Activated naive CD8-positive, alpha-beta T cell (primary cell): Measurements from ENCODE around the gene PEAK3.

Experiments used
- H3K27ac Mint-ChIP-seq: one replicate; pipeline ENCODE4 v1.8.0; 2021; ENCODE audit warnings: mixed read lengths
- H3K27me3 Mint-ChIP-seq: one replicate; pipeline ENCODE4 v1.8.0; 2021; ENCODE audit warnings: mixed read lengths
- H3K36me3 Mint-ChIP-seq: one replicate; pipeline ENCODE4 v1.8.0; 2021; ENCODE audit warnings: mixed read lengths
- H3K4me1 Mint-ChIP-seq: one replicate; pipeline ENCODE4 v1.8.0; 2021; ENCODE audit warnings: low read depth, mixed read lengths
- H3K4me3 Mint-ChIP-seq: one replicate; pipeline ENCODE4 v1.8.0; 2021; ENCODE audit warnings: mild to moderate bottlenecking, mixed read lengths
- H3K9me3 Mint-ChIP-seq: one replicate; pipeline ENCODE4 v1.8.0; 2021; ENCODE audit warnings: low read depth, mixed read lengths

Gene PEAK3

GRCh38 chr19:2282062-2282861 is at the start of gene PEAK3:
Gene PEAK3, minus strand, starts transcription at chr19:2282175. Its CDS starts 1,244 bp downstream, at chr19:2280931.
- Mint-ChIP-seq H3K9me3 (no peaks in the 10 kb centered on the region), H3K36me3 (no peaks in the 10 kb centered on the region), H3K27ac (peak within 1 kb of the TSS; percentile 6), H3K4me1 (peaks cover 7% of the 10 kb centered on the region), H3K27me3 (no peaks in the 10 kb centered on the region), H3K4me3 (peak within 1 kb of the TSS; percentile 57)

- Mint-ChIP-seq H3K27ac (peak overlapping the region; percentile 92), H3K4me3 (peak overlapping the region; percentile 59), H3K9me3 (no peaks in the 10 kb centered on the region), H3K27me3 (no peaks in the 10 kb centered on the region), H3K36me3 (peaks cover 6% of the 10 kb centered on the region), H3K4me1 (peaks cover 63% of the 10 kb centered on the region)
These were observed 48.8 kb upstream of the PEAK3 start for GRCh38 chr19:2330632-2331284.

GRCh38 chr19:2330255-2330631 is 48.3 kb upstream of the PEAK3 start:
- Mint-ChIP-seq H3K4me3 (peak overlapping the region; percentile 59), H3K36me3 (peaks cover 4% of the 10 kb centered on the region), H3K27ac (peak overlapping the region; percentile 92), H3K27me3 (no peaks in the 10 kb centered on the region), H3K9me3 (no peaks in the 10 kb centered on the region), H3K4me1 (peaks cover 65% of the 10 kb centered on the region)

DNA sequence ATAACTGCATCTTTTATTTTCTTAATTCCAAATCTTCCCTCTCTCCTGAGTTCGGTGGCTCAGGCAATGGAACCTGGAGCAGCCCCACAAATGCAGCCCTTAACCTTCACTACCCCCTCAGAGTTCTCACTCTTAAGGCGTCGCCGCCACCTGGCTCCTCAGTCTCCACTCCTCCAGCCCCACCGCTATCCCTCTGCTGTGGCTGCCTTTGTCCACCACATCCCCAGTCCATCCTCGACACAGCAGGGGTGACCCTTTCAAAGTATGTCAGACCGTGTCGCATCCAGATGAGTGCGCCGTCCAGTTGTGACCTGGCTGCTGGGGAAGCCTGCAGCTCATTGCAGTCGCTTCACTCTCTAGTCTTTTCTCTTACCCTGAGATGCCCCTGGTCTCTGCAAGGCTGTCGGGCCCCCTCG is 47.5 kb upstream of the PEAK3 start:
- Mint-ChIP-seq H3K9me3 (no peaks in the 10 kb centered on the region), H3K4me1 (peaks cover 70% of the 10 kb centered on the region), H3K4me3 (peak overlapping the region; percentile 91), H3K27ac (peak overlapping the region; percentile 94), H3K27me3 (no peaks in the 10 kb centered on the region), H3K36me3 (peaks cover 4% of the 10 kb centered on the region)

DNA sequence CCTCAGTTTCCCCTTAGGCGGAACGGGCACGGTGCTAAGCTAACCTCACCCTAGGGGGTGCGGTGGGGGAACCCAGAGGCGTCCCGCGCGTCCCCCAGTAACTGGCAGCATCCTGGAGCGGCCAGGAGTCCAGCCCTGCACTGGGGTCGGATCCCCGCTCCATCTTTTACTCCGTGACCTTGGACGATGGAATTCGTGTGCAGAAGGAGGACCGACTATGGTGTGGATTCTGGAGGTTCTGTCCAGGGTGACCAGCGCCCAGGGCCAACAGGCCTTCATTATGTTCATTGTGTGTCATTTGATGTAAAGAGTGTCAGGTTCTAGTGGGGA is 47.1 kb upstream of the PEAK3 start:
- Mint-ChIP-seq H3K4me1 (peaks cover 72% of the 10 kb centered on the region), H3K27ac (peak overlapping the region; percentile 94), H3K4me3 (peak overlapping the region; percentile 91), H3K9me3 (no peaks in the 10 kb centered on the region), H3K27me3 (no peaks in the 10 kb centered on the region), H3K36me3 (peaks cover 4% of the 10 kb centered on the region)

DNA sequence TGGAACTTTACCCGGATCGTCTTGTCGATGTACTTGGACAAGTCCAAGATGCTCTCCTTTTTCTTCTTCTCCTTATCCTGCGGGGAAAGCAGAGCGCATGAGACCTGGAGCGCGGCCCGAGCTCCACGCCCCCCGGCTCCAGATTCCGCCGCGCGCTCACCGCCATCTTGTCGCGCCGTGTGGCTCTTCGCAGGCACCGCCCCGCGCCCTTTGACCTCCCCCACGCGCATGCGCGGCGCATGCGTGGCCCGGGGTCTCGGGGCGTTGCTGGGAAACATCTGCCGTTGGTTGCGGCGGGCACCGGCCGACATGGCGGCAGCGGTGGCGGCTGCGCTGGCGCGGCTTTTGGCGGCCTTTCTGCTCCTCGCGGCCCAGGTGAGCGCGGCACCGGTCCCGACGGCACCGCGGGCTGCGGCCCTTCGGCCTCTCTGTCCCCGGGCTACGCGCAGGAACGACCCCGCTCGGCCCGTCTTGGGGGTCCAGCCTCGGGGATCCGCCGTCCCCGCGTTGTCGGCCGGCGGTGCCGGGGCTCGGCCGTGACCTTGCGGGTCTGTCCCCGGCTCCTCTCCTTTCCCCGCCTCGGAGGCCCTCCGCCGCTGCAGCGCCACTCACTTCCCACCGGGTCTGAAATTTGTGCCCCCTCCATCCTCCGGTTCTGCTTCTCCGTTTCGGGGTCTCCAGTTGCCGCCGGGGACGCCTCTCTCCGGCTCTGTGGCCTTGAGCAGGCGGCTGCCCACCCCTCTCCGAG is 46.6 kb upstream of the PEAK3 start, which contains the start of the genes LSM7 and SPPL2B:
TSS of gene LSM7 (minus strand) at position 186 of the 748 bp plus-strand sequence. CDS start at position 166, 20 bp downstream.
TSS of gene SPPL2B (plus strand) at position 284 of the 748 bp plus-strand sequence. CDS start at position 310, 26 bp downstream.
- Mint-ChIP-seq H3K27ac (peak within 1 kb of the TSS; percentile 99), H3K4me3 (peak within 1 kb of the TSS; percentile 98)

GRCh38 chr19:2327773-2328400 is 45.9 kb upstream of the PEAK3 start:
- Mint-ChIP-seq H3K4me1 (peaks cover 68% of the 10 kb centered on the region), H3K9me3 (no peaks in the 10 kb centered on the region), H3K27me3 (no peaks in the 10 kb centered on the region), H3K4me3 (peak overlapping the region; percentile 98), H3K36me3 (peaks cover 4% of the 10 kb centered on the region), H3K27ac (peak overlapping the region; percentile 99)

More for the DNA sequence above, 46.6 kb upstream of the PEAK3 start, which contains the start of the genes LSM7 and SPPL2B:
- H3K4me1 Mint-ChIP-seq, result peaks cover 70% of the 10 kb centered on the region
- peaks cover 4% of the 10 kb centered on the region for H3K36me3 Mint-ChIP-seq
- no peaks in the 10 kb centered on the region for H3K9me3 Mint-ChIP-seq
- H3K27me3 Mint-ChIP-seq, result no peaks in the 10 kb centered on the region

DNA sequence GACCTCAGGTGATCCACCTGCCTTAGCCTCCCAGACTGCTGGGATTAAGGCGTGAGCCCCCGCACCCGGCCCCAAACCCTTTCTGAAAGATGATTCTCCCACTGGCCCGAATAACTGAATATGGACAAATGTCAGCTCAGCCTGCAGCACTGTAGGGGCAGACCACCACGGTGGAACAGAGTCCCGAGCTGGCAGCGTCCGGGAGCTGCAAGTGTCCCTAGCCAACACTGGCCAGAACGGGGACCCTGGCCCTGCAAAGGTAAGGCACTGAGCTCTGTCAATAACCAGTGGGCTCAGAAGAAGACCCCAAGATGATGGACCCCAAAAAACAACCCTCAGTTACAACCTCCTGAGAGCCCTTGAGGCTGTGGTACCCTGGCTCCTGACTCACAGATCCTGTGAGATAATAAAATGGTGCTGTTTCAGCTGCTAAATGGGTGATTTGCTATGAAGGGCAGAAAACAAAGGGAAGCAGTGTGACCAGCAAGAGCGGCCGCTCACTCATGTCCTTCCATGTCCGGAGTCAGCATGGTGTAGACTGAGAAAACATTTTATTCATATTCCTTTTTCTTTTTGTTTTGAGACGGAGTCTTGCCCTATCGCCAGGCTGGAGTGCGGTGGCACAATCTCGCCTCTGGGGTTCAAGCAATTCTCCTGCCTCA is 44.9 kb upstream of the PEAK3 start:
- Mint-ChIP-seq H3K4me3 (peak overlapping the region; percentile 98), H3K36me3 (peaks cover 4% of the 10 kb centered on the region), H3K27ac (peak overlapping the region; percentile 99), H3K4me1 (peaks cover 61% of the 10 kb centered on the region), H3K9me3 (no peaks in the 10 kb centered on the region), H3K27me3 (no peaks in the 10 kb centered on the region)

GRCh38 chr19:2325281-2326046 is 43.5 kb upstream of the PEAK3 start:
- Mint-ChIP-seq H3K4me3 (peak overlapping the region; percentile 72), H3K27me3 (no peaks in the 10 kb centered on the region), H3K9me3 (no peaks in the 10 kb centered on the region), H3K4me1 (peaks cover 47% of the 10 kb centered on the region), H3K27ac (no peak overlapping the region), H3K36me3 (peaks cover 4% of the 10 kb centered on the region)

GRCh38 chr19:2324220-2324948 is 42.4 kb upstream of the PEAK3 start:
- H3K4me1 Mint-ChIP-seq, result peaks cover 38% of the 10 kb centered on the region
- peaks cover 4% of the 10 kb centered on the region for H3K36me3 Mint-ChIP-seq
- H3K9me3 Mint-ChIP-seq, result no peaks in the 10 kb centered on the region
- peak overlapping the region; percentile 34 for H3K27ac Mint-ChIP-seq
- no peaks in the 10 kb centered on the region for H3K27me3 Mint-ChIP-seq
- H3K4me3 Mint-ChIP-seq, result no peak overlapping the region

DNA sequence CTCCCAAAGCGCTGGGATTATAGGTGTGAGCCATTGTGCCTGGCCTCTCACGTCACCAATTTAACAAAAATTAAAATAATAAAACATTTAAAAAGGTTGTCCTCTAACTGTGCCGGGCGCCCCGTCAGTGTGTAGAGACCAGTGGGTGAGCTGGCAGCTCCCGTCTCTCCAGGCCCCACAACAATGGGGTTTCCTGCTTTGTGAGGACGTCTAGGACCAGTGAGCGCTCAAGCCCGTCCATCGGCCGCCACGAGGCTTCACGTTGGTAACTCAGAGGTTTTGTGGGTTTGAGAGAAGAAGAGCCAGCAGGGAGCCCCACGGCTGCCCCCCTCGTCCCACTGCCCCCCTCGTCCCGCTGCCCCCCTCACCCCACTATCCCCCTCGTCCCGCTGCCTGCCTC is 41.7 kb upstream of the PEAK3 start:
- Mint-ChIP-seq H3K36me3 (peaks cover 4% of the 10 kb centered on the region), H3K9me3 (no peaks in the 10 kb centered on the region), H3K27ac (no peak overlapping the region), H3K27me3 (no peaks in the 10 kb centered on the region), H3K4me3 (no peak overlapping the region), H3K4me1 (peaks cover 35% of the 10 kb centered on the region)

DNA sequence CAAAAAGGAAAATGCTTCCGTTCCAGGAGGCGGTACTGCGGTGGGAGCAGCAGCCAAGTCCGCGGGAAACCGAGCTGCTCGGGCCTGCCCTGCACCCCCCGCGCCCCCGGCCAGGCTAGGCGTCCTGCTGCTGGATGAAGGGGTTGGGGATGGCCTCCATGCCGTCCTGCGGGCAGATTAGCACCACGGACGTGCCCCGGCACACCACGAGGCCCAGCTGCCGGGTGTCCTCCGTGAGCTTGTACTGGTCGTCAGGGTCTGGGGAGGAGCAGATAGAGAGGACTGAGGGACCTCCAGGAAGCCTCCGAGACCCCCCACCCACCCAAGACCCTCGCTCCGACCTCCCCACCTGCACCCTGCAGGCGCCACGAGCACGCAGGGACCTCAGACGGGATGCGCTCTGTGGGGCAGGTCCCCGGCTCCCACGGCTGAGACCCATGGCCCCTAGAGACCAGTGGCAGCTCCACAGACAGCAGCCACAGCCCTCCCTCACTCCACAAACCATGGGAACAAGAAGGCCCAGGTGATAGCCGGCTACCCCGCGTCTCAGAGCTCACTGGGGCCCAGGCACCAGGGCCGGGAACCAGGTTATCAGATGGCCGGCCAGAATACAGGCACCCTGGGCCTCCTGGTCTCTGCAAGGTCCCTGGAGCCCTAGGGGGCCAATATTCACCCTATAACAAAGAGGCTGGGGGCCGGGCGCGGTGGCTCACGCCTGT is 39.7 kb upstream of the PEAK3 start:
- Mint-ChIP-seq H3K4me1 (peaks cover 22% of the 10 kb centered on the region), H3K27ac (no peak overlapping the region), H3K27me3 (no peaks in the 10 kb centered on the region), H3K9me3 (no peaks in the 10 kb centered on the region), H3K4me3 (no peak overlapping the region), H3K36me3 (no peaks in the 10 kb centered on the region)
